Mononuclear cell (primary cell): ENCODE results near the gene SMC6. TPM values are rescaled to one million over a fixed set of nuclear protein-coding genes. Genes with fewer than 3 reads are reported as not detected.

Experiments used
- H3K27me3 ChIP-seq: 2 replicates; pipeline ENCODE4 v1.6.0; 2011; ENCODE audit warnings: low read length, control low read depth; ENCODE audit not compliant: insufficient read depth
- H3K4me1 ChIP-seq: 2 replicates; pipeline ENCODE4 v1.5.1; 2011; ENCODE audit warnings: mild to moderate bottlenecking, low read length, control low read depth; ENCODE audit not compliant: insufficient read depth
- H3K4me3 ChIP-seq: 2 replicates; pipeline ENCODE4 v1.5.1; 2011; ENCODE audit warnings: mild to moderate bottlenecking, low read length, moderate library complexity
- H3K9me3 ChIP-seq: 2 replicates; pipeline ENCODE4 v1.5.1; 2011; ENCODE audit warnings: low read depth, mild to moderate bottlenecking, control low read depth, low read length
- total RNA-seq: library from RNA; depleted of rRNA; stranded (reverse); fragments of >200 nt; gene quantifications from one replicate; pipeline ENCODE4 v1.2.3, GENCODE V29; 2012

SMC6 gene, protein sequence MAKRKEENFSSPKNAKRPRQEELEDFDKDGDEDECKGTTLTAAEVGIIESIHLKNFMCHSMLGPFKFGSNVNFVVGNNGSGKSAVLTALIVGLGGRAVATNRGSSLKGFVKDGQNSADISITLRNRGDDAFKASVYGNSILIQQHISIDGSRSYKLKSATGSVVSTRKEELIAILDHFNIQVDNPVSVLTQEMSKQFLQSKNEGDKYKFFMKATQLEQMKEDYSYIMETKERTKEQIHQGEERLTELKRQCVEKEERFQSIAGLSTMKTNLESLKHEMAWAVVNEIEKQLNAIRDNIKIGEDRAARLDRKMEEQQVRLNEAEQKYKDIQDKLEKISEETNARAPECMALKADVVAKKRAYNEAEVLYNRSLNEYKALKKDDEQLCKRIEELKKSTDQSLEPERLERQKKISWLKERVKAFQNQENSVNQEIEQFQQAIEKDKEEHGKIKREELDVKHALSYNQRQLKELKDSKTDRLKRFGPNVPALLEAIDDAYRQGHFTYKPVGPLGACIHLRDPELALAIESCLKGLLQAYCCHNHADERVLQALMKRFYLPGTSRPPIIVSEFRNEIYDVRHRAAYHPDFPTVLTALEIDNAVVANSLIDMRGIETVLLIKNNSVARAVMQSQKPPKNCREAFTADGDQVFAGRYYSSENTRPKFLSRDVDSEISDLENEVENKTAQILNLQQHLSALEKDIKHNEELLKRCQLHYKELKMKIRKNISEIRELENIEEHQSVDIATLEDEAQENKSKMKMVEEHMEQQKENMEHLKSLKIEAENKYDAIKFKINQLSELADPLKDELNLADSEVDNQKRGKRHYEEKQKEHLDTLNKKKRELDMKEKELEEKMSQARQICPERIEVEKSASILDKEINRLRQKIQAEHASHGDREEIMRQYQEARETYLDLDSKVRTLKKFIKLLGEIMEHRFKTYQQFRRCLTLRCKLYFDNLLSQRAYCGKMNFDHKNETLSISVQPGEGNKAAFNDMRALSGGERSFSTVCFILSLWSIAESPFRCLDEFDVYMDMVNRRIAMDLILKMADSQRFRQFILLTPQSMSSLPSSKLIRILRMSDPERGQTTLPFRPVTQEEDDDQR
- 9.2 TPM for total RNA-seq

- Histone ChIP-seq H3K4me1 (peaks cover 21% of the 10 kb centered on the region), H3K4me3 (peak within 1 kb of the TSS; percentile 80), H3K27me3 (no peaks in the 10 kb centered on the region), H3K9me3 (no peaks in the 10 kb centered on the region)
Observed at GRCh38 chr2:17753803-17754663, at the start of gene SMC6, which contains the start of gene GEN1. TSS of gene SMC6 (minus strand) at chr2:17753810. CDS start at chr2:17745946, 7,864 bp downstream. TSS of gene GEN1 (plus strand) at chr2:17754138. CDS start at chr2:17759944, 5,806 bp downstream.

GRCh38 chr2:17800693-17801458 lies 47.3 kb upstream of the SMC6 start:
- Histone ChIP-seq H3K4me3 (no peak overlapping the region), H3K27me3 (no peaks in the 10 kb centered on the region), H3K4me1 (peaks cover 25% of the 10 kb centered on the region), H3K9me3 (no peaks in the 10 kb centered on the region)

DNA sequence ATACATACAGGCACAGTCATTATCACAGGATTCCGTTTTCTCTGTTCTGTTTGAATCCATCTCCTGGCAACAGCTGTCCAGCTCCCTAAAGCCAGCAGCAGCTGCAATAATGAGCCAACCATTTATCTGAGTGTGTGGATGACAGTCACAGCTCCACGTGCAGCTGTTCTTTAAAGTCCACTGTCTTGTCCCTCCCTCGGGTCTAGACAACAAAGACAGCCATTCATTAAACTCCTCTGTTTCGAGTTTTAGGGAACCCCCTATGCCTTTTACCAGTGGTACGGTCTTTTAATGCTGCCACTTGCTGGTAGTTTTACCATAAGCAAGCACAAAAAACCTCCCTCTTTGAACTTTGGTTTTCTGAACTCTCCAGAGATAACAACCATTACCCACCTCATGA lies 46.6 kb upstream of the SMC6 start:
- no peak overlapping the region for H3K4me3 ChIP-seq
- no peaks in the 10 kb centered on the region for H3K27me3 ChIP-seq
- peaks cover 18% of the 10 kb centered on the region for H3K4me1 ChIP-seq
- no peaks in the 10 kb centered on the region for H3K9me3 ChIP-seq

- H3K4me3 ChIP-seq: no peak overlapping the region
- no peaks in the 10 kb centered on the region for H3K9me3 ChIP-seq
- H3K27me3 ChIP-seq: no peaks in the 10 kb centered on the region
- H3K4me1 ChIP-seq: peaks cover 11% of the 10 kb centered on the region
Observed at GRCh38 chr2:17799301-17800120, 45.9 kb upstream of the SMC6 start.

DNA sequence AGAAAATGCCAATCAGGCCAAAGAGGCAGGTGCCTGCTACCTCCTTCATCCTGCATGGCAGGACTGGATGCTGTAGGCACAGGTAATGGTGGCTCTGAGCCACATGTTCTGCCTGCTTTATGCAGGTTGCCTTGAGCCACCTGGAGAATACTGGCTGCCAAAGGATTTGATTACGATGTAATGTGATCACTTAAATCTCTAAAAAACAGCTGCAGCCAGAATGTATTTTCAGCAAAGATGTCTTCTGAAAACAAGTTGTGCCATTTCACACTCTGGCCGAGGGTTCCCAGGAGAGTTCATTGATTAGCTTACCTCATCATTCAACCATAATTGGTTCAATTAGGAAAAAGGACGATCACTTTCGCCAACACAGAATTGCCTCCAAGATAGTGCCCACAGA lies 44.7 kb upstream of the SMC6 start:
- Histone ChIP-seq H3K9me3 (no peaks in the 10 kb centered on the region), H3K27me3 (no peaks in the 10 kb centered on the region), H3K4me3 (no peak overlapping the region), H3K4me1 (no peaks in the 10 kb centered on the region)

DNA sequence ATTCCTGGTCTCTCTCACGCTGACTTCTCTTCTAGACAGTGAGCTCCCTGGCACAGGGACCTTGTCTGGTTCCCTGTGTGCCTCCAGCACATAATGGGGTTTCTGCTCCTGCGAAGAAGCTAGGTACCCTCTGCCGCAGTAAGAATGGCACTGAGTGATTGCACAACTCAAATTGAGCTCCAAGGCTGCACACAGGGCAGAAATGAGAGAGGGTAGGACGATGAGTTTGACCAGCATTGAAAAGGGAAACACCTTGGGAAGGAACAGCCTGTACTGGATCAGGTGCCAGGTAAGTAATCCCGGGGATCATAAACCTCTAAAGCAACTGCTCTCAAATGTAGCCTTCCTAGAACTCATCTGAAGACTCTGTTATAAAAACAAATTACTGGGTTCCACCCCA lies 41.7 kb upstream of the SMC6 start:
- Histone ChIP-seq H3K4me3 (no peak overlapping the region), H3K9me3 (no peaks in the 10 kb centered on the region), H3K27me3 (no peaks in the 10 kb centered on the region), H3K4me1 (no peaks in the 10 kb centered on the region)

DNA sequence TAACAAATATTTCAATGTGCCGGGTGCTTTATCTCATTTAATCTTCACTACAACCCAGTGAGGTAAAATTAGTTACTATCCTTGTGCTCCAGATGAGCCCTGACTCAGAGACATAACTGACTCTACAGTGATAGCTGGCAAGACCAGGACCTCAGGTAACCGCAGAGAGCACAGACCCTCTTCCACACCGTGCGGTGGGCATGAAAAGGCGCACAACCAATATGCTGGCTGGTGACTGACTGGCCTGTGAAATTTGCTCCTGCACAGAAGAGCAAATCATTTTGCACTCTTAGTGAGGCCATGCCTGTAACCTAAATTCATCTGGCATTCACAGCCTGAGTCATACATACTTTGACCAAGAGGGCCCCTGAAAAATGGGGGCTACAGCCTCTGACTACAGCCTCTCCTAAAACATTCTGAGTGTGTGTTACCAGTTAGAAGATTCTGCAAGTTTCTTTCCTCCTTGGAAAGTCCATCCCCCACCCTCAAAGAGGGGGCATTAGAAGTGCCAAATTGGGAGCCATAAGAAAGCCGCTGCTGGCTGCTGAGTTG lies 40.3 kb upstream of the SMC6 start:
- no peaks in the 10 kb centered on the region for H3K4me1 ChIP-seq
- no peaks in the 10 kb centered on the region for H3K27me3 ChIP-seq
- H3K9me3 ChIP-seq: no peaks in the 10 kb centered on the region
- H3K4me3 ChIP-seq: no peak overlapping the region

DNA sequence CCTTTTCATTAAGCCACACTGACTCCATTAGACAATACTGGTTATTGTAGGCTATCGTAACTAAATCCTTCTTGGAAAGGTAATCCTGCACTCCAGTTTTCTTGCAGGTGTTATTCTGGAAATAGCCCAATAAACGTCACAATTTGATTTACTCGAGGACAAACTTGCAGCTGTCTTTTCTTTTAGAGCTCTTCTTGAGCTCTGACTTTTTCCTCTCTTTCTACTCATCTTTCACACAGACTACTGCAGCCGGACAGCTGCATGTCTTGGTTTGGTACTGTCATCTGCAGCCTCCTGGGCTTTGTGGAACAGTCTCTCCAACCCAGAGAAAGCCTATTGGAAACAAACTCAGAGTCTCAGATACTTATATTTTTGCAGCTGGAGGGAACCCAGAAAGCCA lies 39.7 kb upstream of the SMC6 start:
- H3K27me3 ChIP-seq: no peaks in the 10 kb centered on the region
- no peak overlapping the region for H3K4me3 ChIP-seq
- H3K9me3 ChIP-seq: no peaks in the 10 kb centered on the region
- no peaks in the 10 kb centered on the region for H3K4me1 ChIP-seq

GRCh38 chr2:17792515-17792914 lies 38.9 kb upstream of the SMC6 start:
- Histone ChIP-seq H3K9me3 (no peaks in the 10 kb centered on the region), H3K27me3 (no peaks in the 10 kb centered on the region), H3K4me1 (no peaks in the 10 kb centered on the region), H3K4me3 (no peak overlapping the region)

- Histone ChIP-seq H3K27me3 (no peaks in the 10 kb centered on the region), H3K9me3 (no peaks in the 10 kb centered on the region), H3K4me3 (no peak overlapping the region), H3K4me1 (no peaks in the 10 kb centered on the region)
Observed at GRCh38 chr2:17791817-17792130, 38.2 kb upstream of the SMC6 start.

GRCh38 chr2:17791121-17791816 lies 37.7 kb upstream of the SMC6 start:
- Histone ChIP-seq H3K4me1 (no peaks in the 10 kb centered on the region), H3K27me3 (no peaks in the 10 kb centered on the region), H3K4me3 (no peak overlapping the region), H3K9me3 (no peaks in the 10 kb centered on the region)

DNA sequence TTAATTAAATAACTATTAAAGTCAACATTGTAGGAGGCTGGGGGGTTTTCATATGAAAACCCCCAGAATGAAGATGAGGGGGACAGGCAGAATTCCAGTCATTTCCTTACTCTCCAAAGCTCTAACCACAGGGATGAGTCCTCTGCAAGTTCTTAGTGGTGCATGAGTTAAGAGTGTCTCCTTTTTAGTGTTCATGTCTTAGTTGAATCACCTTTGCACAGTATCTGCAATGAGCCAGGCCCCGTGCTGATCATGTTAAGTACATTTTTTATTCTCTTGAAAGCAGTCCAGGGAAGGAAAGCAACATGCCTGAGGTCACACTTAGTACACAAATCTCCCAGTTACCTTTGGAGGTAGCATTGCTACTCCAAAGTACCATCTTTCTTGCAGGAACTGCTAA lies 36.9 kb upstream of the SMC6 start:
- Histone ChIP-seq H3K27me3 (no peaks in the 10 kb centered on the region), H3K4me1 (no peaks in the 10 kb centered on the region), H3K9me3 (no peaks in the 10 kb centered on the region), H3K4me3 (no peak overlapping the region)

DNA sequence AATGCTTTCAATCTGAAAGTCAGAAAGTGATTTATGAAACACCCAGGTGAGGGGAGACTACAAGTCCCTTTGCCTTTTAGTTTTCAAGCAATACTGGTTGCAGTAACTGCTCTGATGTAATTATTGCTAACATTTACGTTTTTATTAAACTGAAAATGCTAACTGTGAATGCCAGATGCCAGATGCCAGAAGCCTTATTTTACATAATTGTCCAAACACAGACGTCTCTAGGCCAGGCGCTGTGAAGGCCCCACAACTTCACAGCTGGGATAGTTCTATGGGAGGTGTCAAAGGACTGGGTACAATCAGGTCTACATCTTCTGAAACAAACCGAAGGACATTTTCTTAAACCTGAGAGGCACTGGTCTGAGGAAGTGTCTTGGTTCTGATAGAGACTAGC lies 35.2 kb upstream of the SMC6 start:
- no peak overlapping the region for H3K4me3 ChIP-seq
- no peaks in the 10 kb centered on the region for H3K9me3 ChIP-seq
- H3K4me1 ChIP-seq: no peaks in the 10 kb centered on the region
- H3K27me3 ChIP-seq: no peaks in the 10 kb centered on the region
